HepG2 (cell line): ENCODE data around the gene MTFR1L. TPM values are rescaled to one million over a fixed set of nuclear protein-coding genes. Genes with fewer than 3 reads are reported as not detected.

ENCODE experiments used
- ATAC-seq: fragments of 200-7000 bp; cut with Tn5 transposase; 3 replicates; pipeline ENCODE4 v1.9.1; 2020; ENCODE audit warnings: mild to moderate bottlenecking, moderate library complexity
- BruUV-seq: library from RNA; stranded (reverse); fragments of 400-500 nt; replicated peaks from 2 replicates; lab custom pipeline; 2021; lab: Mats Ljungman, UMichigan
- CTCF ChIA-PET: fragments of 300-600 bp; formaldehyde crosslinking; extraction: SDS; loops from one replicate; lab custom pipeline; 2021; ENCODE audit warnings: low total read pairs, inconsistent platforms, low intra/inter-chr PET ratio; lab: Yijun Ruan, JAX
- POLR2A ChIA-PET: fragments of 350-600 bp; sonication (Branson Sonifier 250); formaldehyde crosslinking; loops from one replicate; lab custom pipeline; 2020; ENCODE audit warnings: antibody characterized with exemption, inconsistent platforms; lab: Yijun Ruan, JAX
- DNase-seq: peaks from one replicate; pipeline ENCODE4 v3.0.0-alpha.2; 2015; ENCODE audit warnings: low spot score
- FAIRE-seq: peaks from 3 replicates; lab custom pipeline; 2011; peaks lifted over from hg19 to GRCh38; lab: Jason Lieb, UNC
- H2AFZ ChIP-seq: one replicate; pipeline ENCODE4 v1.6.1; 2011; ENCODE audit warnings: low read length, inconsistent platforms
- H3K27ac ChIP-seq: fragments of 300-600 bp; 3 replicates; pipeline ENCODE4 v1.8.0; 2011; ENCODE audit warnings: mixed run types, mild to moderate bottlenecking, mixed read lengths, low read length, inconsistent platforms; ENCODE audit not compliant: insufficient read depth; ENCODE audit errors: extremely low read length
- H3K27me3 ChIP-seq, 2 experiments: fragments of 200-600 bp in 1 of 2; 2 replicates in 1 of 2; 3 replicates in 1 of 2; pipeline versions ENCODE4 v1.6.0 to v1.8.0; 2011; ENCODE audit warnings: low read length in 2 of 2, mild to moderate bottlenecking in 2 of 2, moderate library complexity in 2 of 2, inconsistent platforms in 1 of 2; ENCODE audit not compliant: insufficient read depth in 2 of 2, control insufficient read depth in 1 of 2
- H3K36me3 ChIP-seq, 2 experiments: fragments of 200-600 bp in 1 of 2; replicated peaks in 1 of 2; 2 replicates in 1 of 2; 3 replicates in 1 of 2; pipeline versions ENCODE4 v1.5.1 to v1.8.0; 2011; ENCODE audit warnings: low read length in 2 of 2, inconsistent platforms in 1 of 2; ENCODE audit not compliant: insufficient read depth in 2 of 2, control insufficient read depth in 1 of 2
- H3K4me1 ChIP-seq: 2 replicates; pipeline ENCODE4 v1.5.1; 2012; ENCODE audit warnings: low read length, inconsistent platforms; ENCODE audit not compliant: insufficient read depth
- H3K4me2 ChIP-seq: 2 replicates; pipeline ENCODE4 v1.6.0; 2011; ENCODE audit warnings: low read depth, low read length, inconsistent platforms
- H3K4me3 ChIP-seq, 3 experiments: fragments of 200-600 bp in 1 of 3; sonication (generic), shearing (Covaris generic) in 1 of 3; replicated peaks in 1 of 3; 2 replicates each; pipeline ENCODE4 v1.5.1; 2011 to 2016; ENCODE audit warnings: low read length in 3 of 3, inconsistent platforms in 2 of 3, low read depth in 2 of 3, mild to moderate bottlenecking in 2 of 3, control low read depth in 1 of 3, mixed read lengths in 1 of 3; ENCODE audit not compliant: insufficient read depth in 1 of 3
- H3K79me2 ChIP-seq: one replicate; pipeline ENCODE4 v1.6.1; 2011; ENCODE audit warnings: low read length, inconsistent platforms; ENCODE audit not compliant: insufficient read depth
- H3K9ac ChIP-seq: 2 replicates; pipeline ENCODE4 v1.6.0; 2011; ENCODE audit warnings: mild to moderate bottlenecking, low read depth, low read length, inconsistent platforms; ENCODE audit not compliant: insufficient read depth
- H3K9me3 ChIP-seq: 2 replicates; pipeline ENCODE4 v1.5.1; 2012; ENCODE audit warnings: mild to moderate bottlenecking, low read length
- H4K20me1 ChIP-seq: 2 replicates; pipeline ENCODE4 v1.6.0; 2011; ENCODE audit warnings: inconsistent platforms, mild to moderate bottlenecking, low read length, moderate library complexity; ENCODE audit not compliant: insufficient read depth
- POLR2A ChIP-seq, 2 experiments: IDR thresholded peaks; 2 replicates each; pipeline ENCODE4 v1.6.1; 2011; ENCODE audit warnings: low read depth in 2 of 2, low read length in 2 of 2, mild to moderate bottlenecking in 1 of 2, moderate library complexity in 1 of 2; ENCODE audit not compliant: insufficient read depth in 1 of 2
- ZBTB38 ChIP-seq: sonication (generic); formaldehyde crosslinking; IDR thresholded peaks from 2 replicates; pipeline ENCODE4 v1.5.1; 2020; ENCODE audit warnings: mild to moderate bottlenecking, missing genetic modification reagents
- ZBTB4 ChIP-seq: sonication (generic); formaldehyde crosslinking; IDR thresholded peaks from 2 replicates; pipeline ENCODE4 v1.4.0; 2020; ENCODE audit warnings: missing genetic modification reagents, mild to moderate bottlenecking, borderline replicate concordance
- ZNF337 ChIP-seq: sonication (generic); formaldehyde crosslinking; IDR thresholded peaks from 2 replicates; pipeline ENCODE4 v1.5.1; 2020; ENCODE audit warnings: missing genetic modification reagents, low read depth, mild to moderate bottlenecking, borderline replicate concordance
- ZNF75D ChIP-seq: sonication (generic); formaldehyde crosslinking; IDR thresholded peaks from 2 replicates; pipeline ENCODE4 v1.8.1; 2023; ENCODE audit warnings: missing genetic modification reagents, mild to moderate bottlenecking, borderline replicate concordance
- ZNF883 ChIP-seq: sonication (generic); formaldehyde crosslinking; IDR thresholded peaks from 2 replicates; pipeline ENCODE4 v1.5.1; 2020; ENCODE audit warnings: mild to moderate bottlenecking, missing genetic modification reagents; ENCODE audit errors: not compliant biosample characterization
- WGBS: methylation state at CpG from one replicate; pipeline ENCODE4 v1.1.6; 2017; ENCODE audit warnings: low lambda C conversion rate; 5-methylcytosine and 5-hydroxymethylcytosine counted together
- in situ Hi-C: cut with HindIII; loops from 2 replicates; pipeline ENCODE4 v1.10.0; 2017; ENCODE audit warnings: low pct_unique_long_range_greater_than_20kb; ENCODE audit not compliant: extremely low pct_ligation_motif_present
- intact Hi-C: fragments of 100-400 bp; cut with micrococcal nuclease; formaldehyde crosslinking; loops from one replicate; pipeline ENCODE4 v1.10.0; 2022; ENCODE audit not compliant: unreplicated experiment
- polyA plus RNA-seq, 8 experiments: library from polyadenylated mRNA; depleted of rRNA in 3 of 8; stranded (reverse) in 7 of 8; unstranded in 1 of 8; fragments of >200 nt; fragmentation: Illumina TruSeq in 4 of 8; extraction: Trizol in 4 of 8; gene quantifications; 2 replicates each; pipeline versions ENCODE4 v1.2.1 to v1.2.3, GENCODE V29; 2011 to 2016; ENCODE audit warnings: low read depth in 4 of 8, missing spikeins in 1 of 8, mixed read lengths in 1 of 8; ENCODE audit not compliant: insufficient read depth in 1 of 8
- total RNA-seq, 5 experiments: library from RNA; depleted of rRNA; stranded (reverse); fragments of >200 nt; fragmentation: Illumina TruSeq; extraction: Trizol; gene quantifications; 2 replicates each; pipeline ENCODE4 v1.2.3, GENCODE V29; 2016; ENCODE audit warnings: low read depth in 1 of 5
- TF ChIP-seq, protein P1 (sequence below): sonication (generic); formaldehyde crosslinking; IDR thresholded peaks from 2 replicates; pipeline ENCODE4 v1.9.0; 2022; ENCODE audit warnings: missing genetic modification reagents, mild to moderate bottlenecking, borderline replicate concordance
- TF ChIP-seq, protein P2 (sequence below): sonication (generic); formaldehyde crosslinking; IDR thresholded peaks from 2 replicates; pipeline ENCODE4 v1.9.0; 2021; ENCODE audit warnings: missing genetic modification reagents, borderline replicate concordance

MTFR1L gene
- total and polyA plus RNA-seq, 2 of the 13 experiments (the other 11 are each of a cell fraction or from before 2014, with no cell fraction given) = 38.0 to 55.7 TPM

GRCh38 chr1:25861316-25862286 is 41.8 kb downstream of the MTFR1L start (continued):
- TF ChIP-seq, protein P1, sequence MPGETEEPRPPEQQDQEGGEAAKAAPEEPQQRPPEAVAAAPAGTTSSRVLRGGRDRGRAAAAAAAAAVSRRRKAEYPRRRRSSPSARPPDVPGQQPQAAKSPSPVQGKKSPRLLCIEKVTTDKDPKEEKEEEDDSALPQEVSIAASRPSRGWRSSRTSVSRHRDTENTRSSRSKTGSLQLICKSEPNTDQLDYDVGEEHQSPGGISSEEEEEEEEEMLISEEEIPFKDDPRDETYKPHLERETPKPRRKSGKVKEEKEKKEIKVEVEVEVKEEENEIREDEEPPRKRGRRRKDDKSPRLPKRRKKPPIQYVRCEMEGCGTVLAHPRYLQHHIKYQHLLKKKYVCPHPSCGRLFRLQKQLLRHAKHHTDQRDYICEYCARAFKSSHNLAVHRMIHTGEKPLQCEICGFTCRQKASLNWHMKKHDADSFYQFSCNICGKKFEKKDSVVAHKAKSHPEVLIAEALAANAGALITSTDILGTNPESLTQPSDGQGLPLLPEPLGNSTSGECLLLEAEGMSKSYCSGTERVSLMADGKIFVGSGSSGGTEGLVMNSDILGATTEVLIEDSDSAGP = peak; percentile 59; the same call in 1 of the 2 replicates
- TF ChIP-seq ZNF75D (CRISPR knock-in tag) = no peak
- TF ChIP-seq, protein P2, sequence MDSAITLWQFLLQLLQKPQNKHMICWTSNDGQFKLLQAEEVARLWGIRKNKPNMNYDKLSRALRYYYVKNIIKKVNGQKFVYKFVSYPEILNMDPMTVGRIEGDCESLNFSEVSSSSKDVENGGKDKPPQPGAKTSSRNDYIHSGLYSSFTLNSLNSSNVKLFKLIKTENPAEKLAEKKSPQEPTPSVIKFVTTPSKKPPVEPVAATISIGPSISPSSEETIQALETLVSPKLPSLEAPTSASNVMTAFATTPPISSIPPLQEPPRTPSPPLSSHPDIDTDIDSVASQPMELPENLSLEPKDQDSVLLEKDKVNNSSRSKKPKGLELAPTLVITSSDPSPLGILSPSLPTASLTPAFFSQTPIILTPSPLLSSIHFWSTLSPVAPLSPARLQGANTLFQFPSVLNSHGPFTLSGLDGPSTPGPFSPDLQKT (CRISPR knock-in tag) = no peak

GRCh38 chr1:25862785-25863485 is 43.2 kb downstream of the MTFR1L start:
- Histone ChIP-seq H3K27me3 (no peaks in the 10 kb centered on the region; a peak in 1 of 5 replicates), H3K36me3 (peaks cover 8 to 15% of the 10 kb centered on the region in 2 experiments; a peak in 4 of 5 replicates), H3K79me2 (peaks cover 12% of the 10 kb centered on the region), H3K4me1 (peaks cover 66% of the 10 kb centered on the region), H3K9me3 (no peaks in the 10 kb centered on the region), H4K20me1 (no peaks in the 10 kb centered on the region), H2AFZ (no peak overlapping the region), H3K4me2 (no peak overlapping the region), H3K27ac (peak overlapping the region; percentile 87), H3K9ac (no peak overlapping the region), H3K4me3 (no peak overlapping the region)
- WGBS = 98% methylated on average over 20 of the region's 20 CpGs
- FAIRE-seq = no peak
- in situ Hi-C loops = no loop called here
- intact Hi-C loops = no loop called here
- no TSS peak for BruUV-seq
- CTCF ChIA-PET = no interaction called here
- no peak for DNase-seq
- POLR2A ChIA-PET = interaction anchor here (5.4 kb wide), 1 partner anchor 12 kb away, joined by 32 read pairs; the partner anchor contains the start of gene PAQR7
- ATAC-seq = no peak
- TF ChIP-seq ZBTB4 (CRISPR knock-in tag) = no peak
- TF ChIP-seq POLR2A (IDR thresholded peaks at IDR 0.05; ENCODE audit: insufficient read depth in 1 of 2, low read depth in 2 of 2, low read length in 2 of 2) = 0 out of 4 replicates have a peak, but pooled peaks of 1 of the 2 experiments have one; percentile 1
- TF ChIP-seq ZBTB38 (CRISPR knock-in tag) = peak; percentile 48; the same call in 1 of the 2 replicates
- TF ChIP-seq ZNF883 = no peak
- no peak for TF ChIP-seq ZNF337 (CRISPR knock-in tag)
